Measurements from ENCODE around the gene CTNNAL1. TPM values are rescaled to one million over a fixed set of nuclear protein-coding genes. Genes with fewer than 3 reads are reported as not detected.
"Not testable (repeated sequence)": the region's sequence is repeated elsewhere in the genome, so short reads cannot be mapped to it uniquely, and the experiment has no call there.

The CTNNAL1 gene
- polyA plus RNA-seq, 6 donors from 2014 or later = 0.32 to 1.1 (median 0.80) TPM; not detected in 2

DNA sequence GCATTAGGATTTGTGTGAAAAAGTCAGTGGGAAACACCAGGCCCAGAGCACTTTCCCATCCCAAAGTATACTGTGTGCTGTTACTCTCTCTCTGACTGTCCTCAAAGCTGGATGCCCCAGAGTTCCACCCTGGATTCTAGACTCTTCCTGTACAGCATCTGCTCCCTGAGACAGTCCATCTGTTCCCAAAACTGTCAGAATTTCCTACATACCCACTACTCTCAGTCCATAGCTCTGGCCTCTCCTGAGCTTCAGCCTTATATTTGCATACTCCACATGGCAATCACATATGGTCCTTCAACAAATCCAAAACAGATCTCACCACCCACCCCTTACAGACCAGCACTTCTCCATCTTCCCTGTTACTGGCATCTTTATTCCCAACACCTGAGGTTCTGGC, 88.8 kb downstream of the CTNNAL1 start:
- ATAC-seq (ENCODE audit: low read depth in 2 of 2) (no peak), DNase-seq (no peak)
- Mint-ChIP-seq H3K27me3 (no peaks in the 10 kb centered on the region), H3K4me1 (peaks cover 0 to 5% (median under 1%) of the 10 kb centered on the region in 3 donors), H3K27ac (no peak overlapping the region), H3K4me3 (no peak overlapping the region), H3K36me3 (peaks cover 60 to 64% of the 10 kb centered on the region in 2 donors), H3K9me3 (peaks cover 0 to 4% (median 0%) of the 10 kb centered on the region in 7 donors)

DNA sequence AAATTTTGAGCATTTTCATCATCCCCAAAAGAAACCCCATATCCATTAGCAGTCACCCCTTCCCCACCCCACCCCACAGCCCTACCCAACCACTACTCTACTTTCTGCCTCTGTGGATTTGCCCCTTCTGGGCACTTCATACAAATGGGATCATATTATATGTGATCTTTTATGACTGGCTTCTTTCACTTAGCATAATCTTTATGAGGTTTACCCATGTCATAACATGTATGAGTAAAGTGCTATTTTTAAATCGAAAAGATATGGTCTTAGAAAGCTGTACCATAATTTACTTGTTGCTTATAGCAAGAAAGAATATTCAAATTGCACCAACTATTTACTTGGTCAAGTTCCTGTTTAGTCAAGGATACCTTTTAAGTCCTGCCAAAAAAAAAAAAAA, 92.1 kb downstream of the CTNNAL1 start:
- DNase-seq (no peak), ATAC-seq (ENCODE audit: low read depth in 2 of 2) (no peak)
- Mint-ChIP-seq H3K4me1 (no peaks in the 10 kb centered on the region), H3K4me3 (no peak overlapping the region), H3K36me3 (peaks cover 47 to 61% of the 10 kb centered on the region in 2 donors), H3K27ac (no peak overlapping the region), H3K9me3 (no peaks in the 10 kb centered on the region), H3K27me3 (no peaks in the 10 kb centered on the region)

GRCh38 chr9:108920401-108920800, 92.9 kb downstream of the CTNNAL1 start:
- H3K27ac Mint-ChIP-seq; H3K4me3 Mint-ChIP-seq; H3K9me3 Mint-ChIP-seq; DNase-seq; H3K4me1 Mint-ChIP-seq; ATAC-seq (ENCODE audit: low read depth in 2 of 2); H3K27me3 Mint-ChIP-seq: not testable (repeated sequence)
- peaks cover 42 to 61% of the 10 kb centered on the region in 2 donors for H3K36me3 Mint-ChIP-seq

DNA sequence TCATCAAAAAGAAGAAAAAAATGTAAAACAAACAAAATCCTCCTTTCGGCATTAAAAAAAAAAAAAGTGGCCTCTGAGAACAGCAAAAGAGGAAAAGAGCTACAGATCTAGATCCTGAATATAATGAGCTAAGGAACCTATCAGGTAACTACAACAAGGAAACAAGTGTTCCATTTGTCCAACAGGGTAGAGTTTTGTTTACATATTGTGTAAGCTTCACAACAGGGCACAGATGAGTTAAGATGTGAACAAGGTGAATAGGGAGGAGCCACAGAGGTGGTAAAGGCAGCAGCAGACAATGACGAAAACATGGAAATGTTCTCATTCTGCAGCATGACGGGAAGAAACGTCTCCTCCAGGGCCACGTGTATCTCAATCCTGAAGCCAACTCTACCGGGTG, 93.8 kb downstream of the CTNNAL1 start:
- Mint-ChIP-seq H3K36me3 (peaks cover 36 to 55% of the 10 kb centered on the region in 2 donors), H3K27ac (no peak overlapping the region)
- no peak for ATAC-seq (ENCODE audit: low read depth in 2 of 2)

GRCh38 chr9:108913391-108913790, 99.9 kb downstream of the CTNNAL1 start:
- Mint-ChIP-seq H3K9me3 (no peaks in the 10 kb centered on the region), H3K4me1 (no peaks in the 10 kb centered on the region), H3K27ac (no peak overlapping the region), H3K36me3 (peaks cover 36 to 43% of the 10 kb centered on the region in 2 donors), H3K27me3 (no peaks in the 10 kb centered on the region), H3K4me3 (no peak overlapping the region)
- DNase-seq (no peak), ATAC-seq (ENCODE audit: low read depth in 2 of 2) (no peak)

More for the DNA sequence above, 93.8 kb downstream of the CTNNAL1 start:
- Mint-ChIP-seq H3K4me3 (no peak overlapping the region), H3K27me3 (no peaks in the 10 kb centered on the region), H3K4me1 (no peaks in the 10 kb centered on the region), H3K9me3 (no peaks in the 10 kb centered on the region)
- no peak for DNase-seq

DNA sequence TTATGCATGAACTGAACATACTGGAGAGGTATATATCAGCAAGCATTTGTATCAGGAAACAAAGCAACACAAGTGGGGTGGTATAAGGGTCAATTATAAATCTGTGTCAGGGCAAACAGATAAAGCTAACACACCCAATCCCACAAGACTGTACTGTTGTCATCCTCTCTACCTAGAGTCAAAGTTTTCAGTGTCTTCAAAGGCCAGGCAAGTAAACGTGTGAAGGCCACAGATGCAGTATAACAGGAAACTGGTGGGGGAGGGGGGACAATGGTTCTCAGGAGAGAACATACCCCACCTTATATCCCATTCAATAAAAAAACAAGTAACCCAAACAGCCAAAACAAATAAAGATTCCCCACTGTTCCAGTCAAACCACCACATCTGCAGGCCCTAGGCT, 101.5 kb downstream of the CTNNAL1 start:
- Mint-ChIP-seq H3K9me3 (no peaks in the 10 kb centered on the region), H3K36me3 (peaks cover 41 to 52% of the 10 kb centered on the region in 2 donors), H3K27me3 (no peaks in the 10 kb centered on the region), H3K27ac (no peak overlapping the region), H3K4me1 (no peaks in the 10 kb centered on the region), H3K4me3 (no peak overlapping the region)
- ATAC-seq (ENCODE audit: low read depth in 2 of 2) (no peak), DNase-seq (no peak)

- DNase-seq (no peak), ATAC-seq (ENCODE audit: low read depth in 2 of 2) (no peak)
- no peaks in the 10 kb centered on the region for H3K27me3 Mint-ChIP-seq
- H3K27ac Mint-ChIP-seq = peak overlapping the region in 2 of 6 donors; percentile 66 to 75
- H3K4me1 Mint-ChIP-seq = no peaks in the 10 kb centered on the region
- peaks cover 42 to 48% of the 10 kb centered on the region in 2 donors for H3K36me3 Mint-ChIP-seq
- H3K4me3 Mint-ChIP-seq = no peak overlapping the region
- H3K9me3 Mint-ChIP-seq = no peaks in the 10 kb centered on the region
Measured at GRCh38 chr9:108910914-108911313, 102.4 kb downstream of the CTNNAL1 start.

- H3K4me3 Mint-ChIP-seq = no peak overlapping the region
- peaks cover 43 to 46% of the 10 kb centered on the region in 2 donors for H3K36me3 Mint-ChIP-seq
- peaks cover 0 to under 1% (median 0%) of the 10 kb centered on the region in 3 donors for H3K4me1 Mint-ChIP-seq
- H3K27ac Mint-ChIP-seq = peak overlapping the region in 1 of 6 donors; percentile 23
- ATAC-seq (ENCODE audit: low read depth in 2 of 2) (no peak), DNase-seq (no peak)
- no peaks in the 10 kb centered on the region for H3K27me3 Mint-ChIP-seq
- H3K9me3 Mint-ChIP-seq = no peaks in the 10 kb centered on the region
Measured at GRCh38 chr9:108910402-108910801, 102.9 kb downstream of the CTNNAL1 start.

- Mint-ChIP-seq H3K36me3 (peaks cover 67 to 68% of the 10 kb centered on the region in 2 donors), H3K27ac (no peak overlapping the region), H3K4me3 (no peak overlapping the region), H3K9me3 (no peaks in the 10 kb centered on the region), H3K27me3 (no peaks in the 10 kb centered on the region), H3K4me1 (peaks cover 0 to 4% (median 0%) of the 10 kb centered on the region in 3 donors)
- ATAC-seq (ENCODE audit: low read depth in 2 of 2) (no peak), DNase-seq (no peak)
Measured at GRCh38 chr9:108905494-108905893, 107.8 kb downstream of the CTNNAL1 start.

DNA sequence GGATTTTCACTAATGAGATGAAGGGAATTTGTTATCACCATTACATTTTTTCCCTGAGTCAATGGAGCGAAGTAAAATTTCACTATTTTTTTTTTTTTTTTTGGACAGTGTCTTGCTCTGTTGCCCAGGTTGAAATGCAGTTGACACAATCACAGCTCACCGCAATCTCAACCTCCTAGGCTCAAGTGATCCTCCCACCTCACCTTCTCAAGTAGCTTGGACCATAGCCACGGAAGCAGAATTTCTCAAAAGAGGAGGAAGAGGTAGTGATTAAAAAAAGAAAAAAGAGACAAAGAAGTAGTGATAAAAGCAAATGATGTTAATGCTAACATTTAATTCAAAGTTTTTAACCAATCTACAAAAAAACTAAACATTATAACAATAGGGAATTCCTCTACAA, 109.1 kb downstream of the CTNNAL1 start:
- peaks cover 60 to 63% of the 10 kb centered on the region in 2 donors for H3K36me3 Mint-ChIP-seq
- no peaks in the 10 kb centered on the region for H3K9me3 Mint-ChIP-seq
- H3K27ac Mint-ChIP-seq = no peak overlapping the region
- DNase-seq = no peak
- no peak overlapping the region for H3K4me3 Mint-ChIP-seq
- H3K4me1 Mint-ChIP-seq = peaks cover 0 to 4% (median 0%) of the 10 kb centered on the region in 3 donors
- no peak for ATAC-seq (ENCODE audit: low read depth in 2 of 2)
- no peaks in the 10 kb centered on the region for H3K27me3 Mint-ChIP-seq

GRCh38 chr9:108903420-108904103, 109.7 kb downstream of the CTNNAL1 start:
- Mint-ChIP-seq H3K27me3 (no peaks in the 10 kb centered on the region), H3K4me3 (no peak overlapping the region), H3K9me3 (no peaks in the 10 kb centered on the region), H3K36me3 (peaks cover 56 to 57% of the 10 kb centered on the region in 2 donors), H3K27ac (no peak overlapping the region), H3K4me1 (peaks cover 0 to 4% (median 0%) of the 10 kb centered on the region in 3 donors)
- DNase-seq = no peak
- ATAC-seq (ENCODE audit: low read depth in 2 of 2) = no peak

GRCh38 chr9:108900176-108900575, 113.1 kb downstream of the CTNNAL1 start:
- DNase-seq (no peak), ATAC-seq (ENCODE audit: low read depth in 2 of 2) (no peak)
- H3K36me3 Mint-ChIP-seq = peaks cover 65% of the 10 kb centered on the region in 2 donors
- H3K27ac Mint-ChIP-seq = peak overlapping the region in 1 of 6 donors; percentile 16
- no peak overlapping the region for H3K4me3 Mint-ChIP-seq
- no peaks in the 10 kb centered on the region for H3K9me3 Mint-ChIP-seq
- no peaks in the 10 kb centered on the region for H3K27me3 Mint-ChIP-seq
- peaks cover 0 to under 1% (median 0%) of the 10 kb centered on the region in 3 donors for H3K4me1 Mint-ChIP-seq

- DNase-seq; H3K27me3 Mint-ChIP-seq; H3K9me3 Mint-ChIP-seq; H3K4me1 Mint-ChIP-seq; ATAC-seq (ENCODE audit: low read depth in 2 of 2); H3K4me3 Mint-ChIP-seq: not testable (repeated sequence)
- Mint-ChIP-seq H3K27ac (peak overlapping the region in 1 of 6 donors; percentile 69), H3K36me3 (peaks cover 64 to 67% of the 10 kb centered on the region in 2 donors)
Measured at GRCh38 chr9:108899023-108899695, 114.1 kb downstream of the CTNNAL1 start.

Data from naive B cell (primary cell).